DND-41 (cell line): ENCODE results near the gene GRIPAP1.
"Not testable (repeated sequence)": the region's sequence is repeated elsewhere in the genome, so short reads cannot be mapped to it uniquely, and the experiment has no call there.

ENCODE experiments used
- ATAC-seq: fragments of 200-7000 bp; cut with Tn5 transposase; 3 replicates; pipeline ENCODE4 v1.9.1; 2021; ENCODE audit warnings: low read depth; ENCODE audit not compliant: insufficient read depth
- DNase-seq: peaks from one replicate; pipeline ENCODE4 v3.0.0-alpha.2; 2020
- H2AFZ ChIP-seq: 2 replicates; pipeline ENCODE4 v1.6.0; 2012; ENCODE audit warnings: low read depth, low read length
- H3K27ac ChIP-seq: 2 replicates; pipeline ENCODE4 v1.5.1; 2012; ENCODE audit warnings: low read length, inconsistent platforms
- H3K27me3 ChIP-seq: fragments of 200-600 bp; sonication (generic); 2 replicates; pipeline ENCODE4 v1.6.0; 2012; ENCODE audit warnings: low read length, mild to moderate bottlenecking, inconsistent platforms; ENCODE audit not compliant: insufficient read depth, poor library complexity
- H3K36me3 ChIP-seq: 2 replicates; pipeline ENCODE4 v1.5.1; 2012; ENCODE audit warnings: low read length, inconsistent platforms; ENCODE audit not compliant: insufficient read depth
- H3K4me1 ChIP-seq: 2 replicates; pipeline ENCODE4 v1.5.1; 2012; ENCODE audit warnings: mild to moderate bottlenecking, low read length; ENCODE audit not compliant: insufficient read depth
- H3K4me2 ChIP-seq: 2 replicates; pipeline ENCODE4 v1.6.0; 2012; ENCODE audit warnings: mild to moderate bottlenecking, moderate library complexity, low read length, inconsistent platforms; ENCODE audit not compliant: insufficient read depth
- H3K4me3 ChIP-seq, 2 experiments: fragments of 200-600 bp in 1 of 2; shearing (Covaris generic) in 1 of 2; 2 replicates each; pipeline ENCODE4 v1.5.1; 2012 to 2016; ENCODE audit warnings: inconsistent platforms in 2 of 2, low read length in 2 of 2, mild to moderate bottlenecking in 2 of 2, low read depth in 1 of 2, moderate library complexity in 1 of 2
- H3K79me2 ChIP-seq: 2 replicates; pipeline ENCODE4 v1.6.0; 2012; ENCODE audit warnings: low read length, inconsistent platforms; ENCODE audit not compliant: insufficient read depth
- H3K9ac ChIP-seq: 2 replicates; pipeline ENCODE4 v1.6.0; 2012; ENCODE audit warnings: low read depth, mild to moderate bottlenecking, inconsistent platforms, low read length, moderate library complexity
- H3K9me3 ChIP-seq: 2 replicates; pipeline ENCODE4 v1.5.1; 2012; ENCODE audit warnings: low read length, moderate library complexity, mild to moderate bottlenecking, inconsistent platforms; ENCODE audit not compliant: insufficient read depth, severe bottlenecking
- H4K20me1 ChIP-seq: 2 replicates; pipeline ENCODE4 v1.6.0; 2012; ENCODE audit warnings: low read length; ENCODE audit not compliant: insufficient read depth
- EZH2 ChIP-seq: IDR thresholded peaks from 3 replicates; pipeline ENCODE4 v1.6.1; 2012; ENCODE audit warnings: borderline replicate concordance, low read depth, mild to moderate bottlenecking, moderate library complexity, low read length, inconsistent platforms; ENCODE audit not compliant: severe bottlenecking
- TF ChIP-seq, protein P1 (sequence below): IDR thresholded peaks from 2 replicates; pipeline ENCODE4 v1.5.1; 2012; ENCODE audit warnings: borderline replicate concordance, low read length, moderate library complexity, mild to moderate bottlenecking; ENCODE audit not compliant: poor library complexity, severe bottlenecking; ENCODE audit errors: extremely low read depth

Gene GRIPAP1

DNA sequence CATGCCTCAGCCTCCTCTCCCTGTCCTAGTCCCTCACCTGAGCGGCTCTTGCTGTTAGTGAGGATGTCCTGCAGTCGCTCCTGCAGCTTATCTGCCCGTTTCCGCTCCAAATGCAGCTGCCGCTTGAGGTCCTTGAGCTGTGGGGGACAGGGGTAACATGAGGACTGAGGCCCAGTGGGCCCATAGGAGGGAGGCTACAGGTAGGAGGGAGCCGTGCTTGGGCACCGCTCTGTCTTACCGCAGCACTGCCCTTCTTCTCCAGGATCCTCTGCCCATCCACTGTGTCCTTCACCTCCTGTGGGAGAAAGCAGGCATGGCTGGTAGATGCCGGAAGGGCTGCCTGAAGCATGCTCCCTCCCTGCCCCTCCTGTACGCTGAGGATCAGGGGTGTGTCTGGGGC, 20.9 kb downstream of the GRIPAP1 start:
- H4K20me1 ChIP-seq: no peaks in the 10 kb centered on the region
- H2AFZ ChIP-seq: no peak overlapping the region
- H3K9ac ChIP-seq: no peak overlapping the region
- H3K4me2 ChIP-seq: no peak overlapping the region
- no peaks in the 10 kb centered on the region for H3K9me3 ChIP-seq
- no peaks in the 10 kb centered on the region for H3K79me2 ChIP-seq
- H3K4me3 ChIP-seq: no peak overlapping the region
- no peak for TF ChIP-seq EZH2
- TF ChIP-seq, protein P1, sequence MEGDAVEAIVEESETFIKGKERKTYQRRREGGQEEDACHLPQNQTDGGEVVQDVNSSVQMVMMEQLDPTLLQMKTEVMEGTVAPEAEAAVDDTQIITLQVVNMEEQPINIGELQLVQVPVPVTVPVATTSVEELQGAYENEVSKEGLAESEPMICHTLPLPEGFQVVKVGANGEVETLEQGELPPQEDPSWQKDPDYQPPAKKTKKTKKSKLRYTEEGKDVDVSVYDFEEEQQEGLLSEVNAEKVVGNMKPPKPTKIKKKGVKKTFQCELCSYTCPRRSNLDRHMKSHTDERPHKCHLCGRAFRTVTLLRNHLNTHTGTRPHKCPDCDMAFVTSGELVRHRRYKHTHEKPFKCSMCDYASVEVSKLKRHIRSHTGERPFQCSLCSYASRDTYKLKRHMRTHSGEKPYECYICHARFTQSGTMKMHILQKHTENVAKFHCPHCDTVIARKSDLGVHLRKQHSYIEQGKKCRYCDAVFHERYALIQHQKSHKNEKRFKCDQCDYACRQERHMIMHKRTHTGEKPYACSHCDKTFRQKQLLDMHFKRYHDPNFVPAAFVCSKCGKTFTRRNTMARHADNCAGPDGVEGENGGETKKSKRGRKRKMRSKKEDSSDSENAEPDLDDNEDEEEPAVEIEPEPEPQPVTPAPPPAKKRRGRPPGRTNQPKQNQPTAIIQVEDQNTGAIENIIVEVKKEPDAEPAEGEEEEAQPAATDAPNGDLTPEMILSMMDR: no peak
- no peak for ATAC-seq
- no peaks in the 10 kb centered on the region for H3K27me3 ChIP-seq
- DNase-seq: no peak
- peaks cover 52% of the 10 kb centered on the region for H3K36me3 ChIP-seq
- no peaks in the 10 kb centered on the region for H3K4me1 ChIP-seq
- H3K27ac ChIP-seq: no peak overlapping the region

DNA sequence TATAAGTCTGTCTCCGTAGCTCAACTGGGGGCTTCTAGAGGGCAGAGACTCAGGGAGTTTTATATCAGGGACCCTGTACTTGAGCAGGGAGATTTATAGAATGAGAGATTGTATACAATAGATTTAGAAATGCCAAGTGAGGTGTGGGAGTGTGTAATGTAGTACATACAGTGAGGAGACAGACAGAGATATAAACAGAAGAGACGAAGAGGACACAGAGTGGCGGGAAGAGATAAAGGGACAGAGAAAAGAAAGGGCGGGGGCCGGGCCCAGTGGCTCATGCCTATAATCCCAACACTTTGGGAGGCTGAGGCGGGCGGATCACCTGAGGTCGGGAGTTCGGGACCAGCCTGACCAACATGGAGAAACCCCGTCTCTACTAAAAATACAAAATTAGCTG, 21.7 kb downstream of the GRIPAP1 start:
- DNase-seq, H4K20me1 ChIP-seq, H3K4me2 ChIP-seq, ATAC-seq, H3K79me2 ChIP-seq, H3K27me3 ChIP-seq, H3K4me3 ChIP-seq, H3K4me1 ChIP-seq, H3K9ac ChIP-seq, H3K27ac ChIP-seq, H2AFZ ChIP-seq, H3K9me3 ChIP-seq: not testable (repeated sequence)
- peaks cover 57% of the 10 kb centered on the region for H3K36me3 ChIP-seq

DNA sequence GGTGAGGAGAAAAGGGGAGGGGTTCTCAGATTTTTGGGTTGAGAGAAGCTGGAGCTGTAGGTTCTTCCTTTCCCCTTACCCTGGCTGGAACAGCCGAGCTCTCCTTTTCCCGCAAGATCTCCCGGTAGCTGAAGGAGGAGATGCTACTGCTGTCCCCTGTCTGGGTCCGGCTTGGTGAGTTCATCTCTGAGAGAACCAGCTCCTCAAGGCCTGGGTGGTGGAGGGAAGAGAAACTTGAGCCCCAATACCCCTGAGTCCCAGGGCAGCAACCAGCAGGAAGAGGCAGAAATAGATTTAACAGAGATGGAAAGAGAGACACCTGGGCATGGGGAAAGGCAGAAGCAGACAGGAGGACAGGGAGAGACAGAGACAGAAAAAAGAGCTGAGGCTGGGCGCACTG, 23.8 kb downstream of the GRIPAP1 start:
- Histone ChIP-seq H3K9me3 (no peaks in the 10 kb centered on the region), H3K4me2 (no peak overlapping the region), H3K4me1 (no peaks in the 10 kb centered on the region), H3K4me3 (no peak overlapping the region), H3K27ac (no peak overlapping the region), H3K79me2 (no peaks in the 10 kb centered on the region), H3K9ac (no peak overlapping the region), H3K36me3 (peaks cover 56% of the 10 kb centered on the region), H3K27me3 (no peaks in the 10 kb centered on the region), H4K20me1 (no peaks in the 10 kb centered on the region), H2AFZ (no peak overlapping the region)
- ATAC-seq (no peak), DNase-seq (no peak)
- no peak for TF ChIP-seq EZH2
- TF ChIP-seq, protein P1: no peak

DNA sequence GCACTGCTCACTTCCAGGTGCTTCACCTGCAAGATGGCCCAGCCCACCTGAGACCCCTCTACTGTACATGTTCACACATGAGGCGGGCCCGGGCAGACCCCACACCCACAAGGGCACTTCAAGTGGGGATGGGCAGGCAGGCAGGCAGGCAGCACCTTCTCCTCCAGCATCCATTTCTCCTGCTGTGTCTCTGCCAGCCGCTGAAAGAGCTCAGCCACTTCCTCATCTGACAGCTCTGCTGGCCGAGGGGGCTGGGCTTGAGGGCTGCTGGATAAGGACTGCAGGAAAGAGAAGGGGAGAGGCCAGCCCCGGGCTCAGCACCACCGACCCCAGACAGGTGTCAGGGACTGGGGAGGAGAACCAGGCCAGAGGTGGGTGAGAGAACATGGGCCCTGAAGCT, 26.0 kb downstream of the GRIPAP1 start:
- DNase-seq: no peak
- Histone ChIP-seq H3K4me3 (no peak overlapping the region), H3K4me2 (no peak overlapping the region), H3K27ac (no peak overlapping the region), H3K9me3 (no peaks in the 10 kb centered on the region), H4K20me1 (no peaks in the 10 kb centered on the region), H3K9ac (no peak overlapping the region), H2AFZ (no peak overlapping the region), H3K36me3 (peaks cover 36% of the 10 kb centered on the region), H3K4me1 (no peaks in the 10 kb centered on the region), H3K79me2 (no peaks in the 10 kb centered on the region), H3K27me3 (no peaks in the 10 kb centered on the region)
- ATAC-seq: no peak
- TF ChIP-seq, protein P1: no peak
- no peak for TF ChIP-seq EZH2
